B cell (primary cell): ENCODE measurements around the gene TCFL5. TPM values are rescaled to one million over a fixed set of nuclear protein-coding genes. Genes with fewer than 3 reads are reported as not detected.

ENCODE experiments used
- ATAC-seq: fragments of 200-7000 bp; cut with Tn5 transposase; one replicate; pipeline ENCODE4 v1.10.0; 2021; ENCODE audit warnings: low read depth, mild to moderate bottlenecking, moderate number of reproducible peaks, moderate library complexity
- CTCF ChIA-PET: fragments of 350-600 bp; sonication (Branson Sonifier 250); formaldehyde crosslinking; loops from one replicate; lab custom pipeline; 2021; ENCODE audit warnings: antibody characterized with exemption, inconsistent platforms; lab: Charles Lee
- POLR2A ChIA-PET: fragments of 350-600 bp; sonication (Branson Sonifier 250); formaldehyde crosslinking; loops from one replicate; lab custom pipeline; 2021; ENCODE audit warnings: antibody characterized with exemption; lab: Charles Lee
- DNase-seq: peaks from one replicate; pipeline ENCODE4 v3.0.0; 2013
- H2AFZ ChIP-seq: 2 replicates; pipeline ENCODE4 v1.6.1; 2012; ENCODE audit warnings: mild to moderate bottlenecking, low read depth, low read length; ENCODE audit not compliant: insufficient read depth, poor library complexity, severe bottlenecking
- H3K27ac ChIP-seq, 2 donors: 1 replicate in 1 of 2; 2 replicates in 1 of 2; pipeline ENCODE4 v1.5.1; 2012 to 2013; ENCODE audit warnings: low read length in 2 of 2, mild to moderate bottlenecking in 2 of 2, moderate library complexity in 1 of 2
- H3K27me3 ChIP-seq, 4 experiments: fragments of 200-600 bp in 1 of 4; sonication (generic) in 1 of 4; replicated peaks in 1 of 4; 1 replicate in 2 of 4; 2 replicates in 2 of 4; pipeline versions ENCODE4 v1.6.1 to v1.7.0; 2013 to 2016; ENCODE audit warnings: low read length in 3 of 4, mild to moderate bottlenecking in 2 of 4, mixed read lengths in 1 of 4, moderate library complexity in 1 of 4; ENCODE audit not compliant: insufficient read depth in 4 of 4, control insufficient read depth in 3 of 4; ENCODE audit errors: control extremely low read depth in 1 of 4
- H3K36me3 ChIP-seq, 2 experiments: replicated peaks in 1 of 2; 1 replicate in 1 of 2; 2 replicates in 1 of 2; pipeline versions ENCODE4 v1.6.1 to v1.7.1; 2013; ENCODE audit warnings: low read length in 1 of 2; ENCODE audit not compliant: insufficient read depth in 2 of 2, control insufficient read depth in 1 of 2; ENCODE audit errors: control extremely low read depth in 1 of 2, extremely low read depth in 1 of 2
- H3K4me1 ChIP-seq, 2 donors: fragments of 200-600 bp in 1 of 2; sonication (generic) in 1 of 2; 1 replicate in 1 of 2; 2 replicates in 1 of 2; pipeline versions ENCODE4 v1.5.1 to v1.6.1; 2013 to 2017; ENCODE audit warnings: low read length in 2 of 2; ENCODE audit not compliant: control insufficient read depth in 2 of 2, insufficient read depth in 2 of 2
- H3K4me2 ChIP-seq: replicated peaks from 2 replicates; pipeline ENCODE3; 2012; ENCODE audit warnings: mild to moderate bottlenecking, low read depth, low read length; ENCODE audit not compliant: poor library complexity, severe bottlenecking
- H3K4me3 ChIP-seq, 5 experiments: fragments of 200-600 bp in 1 of 5; sonication (generic) in 1 of 5; 1 replicate in 3 of 5; 2 replicates in 2 of 5; pipeline versions ENCODE4 v1.5.1 to v1.7.0; 2011 to 2016; ENCODE audit warnings: low read length in 4 of 5, mild to moderate bottlenecking in 4 of 5, low read depth in 2 of 5, control low read depth in 1 of 5, moderate library complexity in 1 of 5; ENCODE audit not compliant: insufficient read depth in 1 of 5; ENCODE audit errors: control extremely low read depth in 1 of 5, extremely low read depth in 1 of 5
- H3K79me2 ChIP-seq: fragments of 200-600 bp; sonication (generic); one replicate; pipeline ENCODE4 v1.6.0; 2016; ENCODE audit warnings: low read length; ENCODE audit not compliant: control insufficient read depth, insufficient read depth
- H3K9ac ChIP-seq: fragments of 200-600 bp; sonication (generic); 2 replicates; pipeline ENCODE4 v1.6.1; 2017; ENCODE audit warnings: mild to moderate bottlenecking, low read length, moderate library complexity
- H3K9me3 ChIP-seq, 3 donors: one replicate each; pipeline versions ENCODE4 v1.6.1 to v1.7.1; 2013; ENCODE audit warnings: low read length in 2 of 3; ENCODE audit not compliant: control insufficient read depth in 2 of 3, insufficient read depth in 1 of 3; ENCODE audit errors: control extremely low read depth in 1 of 3
- H4K20me1 ChIP-seq: 2 replicates; pipeline ENCODE4 v1.6.0; 2012; ENCODE audit warnings: mild to moderate bottlenecking, low read length; ENCODE audit not compliant: insufficient read depth, control insufficient read depth, poor library complexity, severe bottlenecking
- H3K27ac Mint-ChIP-seq: one replicate; pipeline ENCODE4 v1.8.0; 2021; ENCODE audit warnings: mixed read lengths
- H3K27me3 Mint-ChIP-seq: one replicate; pipeline ENCODE4 v1.8.0; 2021; ENCODE audit warnings: mixed read lengths
- H3K4me1 Mint-ChIP-seq: one replicate; pipeline ENCODE4 v1.8.0; 2021; ENCODE audit warnings: mixed read lengths
- H3K4me3 Mint-ChIP-seq: one replicate; pipeline ENCODE4 v1.8.0; 2021; ENCODE audit warnings: mixed read lengths
- H3K9me3 Mint-ChIP-seq: one replicate; pipeline ENCODE4 v1.8.0; 2022; ENCODE audit warnings: mixed read lengths; ENCODE audit not compliant: insufficient read depth
- EZH2 ChIP-seq: IDR thresholded peaks from 2 replicates; pipeline ENCODE4 v1.6.1; 2012; ENCODE audit warnings: borderline replicate concordance, low read depth, mild to moderate bottlenecking, moderate library complexity, low read length; ENCODE audit not compliant: insufficient read depth, poor library complexity, severe bottlenecking
- WGBS: methylation state at CpG from one replicate; pipeline ENCODE4 v1.1.5; 2013; ENCODE audit warnings: missing lambda C conversion rate; ENCODE audit not compliant: insufficient coverage; 5-methylcytosine and 5-hydroxymethylcytosine counted together
- intact Hi-C: fragments of 100-400 bp; cut with micrococcal nuclease; formaldehyde crosslinking; loops from one replicate; pipeline ENCODE4 v1.10.0; 2022
- polyA plus RNA-seq: library from polyadenylated mRNA; depleted of rRNA; stranded (reverse); fragments of >200 nt; gene quantifications from 2 replicates; pipeline ENCODE4 v1.2.3, GENCODE V29; 2012
- total RNA-seq, 2 donors: library from RNA; stranded (reverse); fragments of 120-200 nt in 1 of 2; gene quantifications; 1 replicate in 1 of 2; 2 replicates in 1 of 2; pipeline versions ENCODE4 v1.2.3 to v1.2.4, GENCODE V29; 2013 to 2022
- TF ChIP-seq, protein P1 (sequence below): fragments of 200-600 bp; IDR thresholded peaks from one replicate; pipeline ENCODE4 v1.8.0; 2022; ENCODE audit warnings: antibody characterized with exemption, mild to moderate bottlenecking

Gene TCFL5
- total and polyA plus RNA-seq, 2 donors (not counting 1 experiment from before 2014, with no cell fraction given), result 2.0 to 16.2 TPM

DNA sequence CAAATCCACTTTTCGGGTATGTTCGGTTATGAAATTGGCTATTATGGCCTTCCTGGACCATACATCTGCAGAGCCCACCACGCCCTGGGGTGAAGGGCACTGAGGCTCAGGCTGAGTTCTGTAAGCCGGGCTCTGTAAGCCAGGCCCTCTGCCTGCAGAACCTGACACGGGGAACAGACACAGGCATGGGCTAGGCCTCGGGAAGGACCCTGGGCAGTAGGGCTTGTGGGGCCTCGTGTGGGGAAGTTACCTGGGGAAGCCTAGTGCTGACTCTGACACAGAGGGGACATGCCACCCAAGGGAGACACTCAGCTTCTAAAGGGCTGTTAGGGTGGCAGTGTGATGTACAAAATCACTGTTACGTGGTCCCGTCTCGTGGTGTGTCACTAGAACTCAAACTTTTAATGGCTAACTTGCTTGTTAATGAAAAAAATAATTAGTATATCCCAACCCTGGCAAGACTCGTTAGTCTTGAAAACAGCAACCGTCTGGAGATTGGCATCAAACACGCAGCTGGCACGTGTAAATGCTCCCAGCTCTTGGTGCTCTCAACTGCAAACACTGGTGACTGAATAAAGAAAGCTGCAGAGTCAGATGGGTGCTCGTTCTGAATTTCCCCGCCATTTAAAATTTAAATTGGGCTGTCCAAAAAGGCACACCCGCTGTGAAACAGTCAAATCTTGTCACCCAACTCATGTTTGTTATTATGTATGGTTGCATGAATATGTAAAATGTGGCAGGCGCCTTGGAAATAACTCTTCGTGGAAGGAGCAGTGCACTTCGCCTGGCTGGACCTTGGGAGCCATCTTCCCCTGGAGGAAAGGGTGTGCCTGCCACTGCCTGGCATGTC lies 23.6 kb upstream of the TCFL5 start:
- ChIA-PET CTCF (interaction anchor here (1.6 kb wide), 1 partner anchor 14 kb away, joined by 4 read pairs; no protein-coding TSS in a partner anchor), POLR2A (no interaction called here)
- H2AFZ ChIP-seq, result no peak overlapping the region
- Mint-ChIP-seq H3K4me1 (no peaks in the 10 kb centered on the region), H3K27ac (no peak overlapping the region), H3K4me3 (no peak overlapping the region), H3K9me3 (no peaks in the 10 kb centered on the region), H3K27me3 (no peaks in the 10 kb centered on the region)
- no peak overlapping the region for H3K4me3 ChIP-seq
- no peaks in the 10 kb centered on the region for H3K9me3 ChIP-seq
- H3K4me1 ChIP-seq, result no peaks in the 10 kb centered on the region
- intact Hi-C loops, result no loop called here
- H3K27ac ChIP-seq, result no peak overlapping the region
- H3K79me2 ChIP-seq, result no peaks in the 10 kb centered on the region
- peaks cover 2 to 57% of the 10 kb centered on the region in 2 experiments for H3K36me3 ChIP-seq
- WGBS, result 87% methylated on average over 14 of the region's 20 CpGs
- no peak overlapping the region for H3K4me2 ChIP-seq
- ATAC-seq, result no peak
- no peak overlapping the region for H3K9ac ChIP-seq
- DNase-seq, result no peak
- TF ChIP-seq, protein P1, sequence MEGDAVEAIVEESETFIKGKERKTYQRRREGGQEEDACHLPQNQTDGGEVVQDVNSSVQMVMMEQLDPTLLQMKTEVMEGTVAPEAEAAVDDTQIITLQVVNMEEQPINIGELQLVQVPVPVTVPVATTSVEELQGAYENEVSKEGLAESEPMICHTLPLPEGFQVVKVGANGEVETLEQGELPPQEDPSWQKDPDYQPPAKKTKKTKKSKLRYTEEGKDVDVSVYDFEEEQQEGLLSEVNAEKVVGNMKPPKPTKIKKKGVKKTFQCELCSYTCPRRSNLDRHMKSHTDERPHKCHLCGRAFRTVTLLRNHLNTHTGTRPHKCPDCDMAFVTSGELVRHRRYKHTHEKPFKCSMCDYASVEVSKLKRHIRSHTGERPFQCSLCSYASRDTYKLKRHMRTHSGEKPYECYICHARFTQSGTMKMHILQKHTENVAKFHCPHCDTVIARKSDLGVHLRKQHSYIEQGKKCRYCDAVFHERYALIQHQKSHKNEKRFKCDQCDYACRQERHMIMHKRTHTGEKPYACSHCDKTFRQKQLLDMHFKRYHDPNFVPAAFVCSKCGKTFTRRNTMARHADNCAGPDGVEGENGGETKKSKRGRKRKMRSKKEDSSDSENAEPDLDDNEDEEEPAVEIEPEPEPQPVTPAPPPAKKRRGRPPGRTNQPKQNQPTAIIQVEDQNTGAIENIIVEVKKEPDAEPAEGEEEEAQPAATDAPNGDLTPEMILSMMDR, result no peak
- no peaks in the 10 kb centered on the region for H3K27me3 ChIP-seq
- H4K20me1 ChIP-seq, result peaks cover 21% of the 10 kb centered on the region

DNA sequence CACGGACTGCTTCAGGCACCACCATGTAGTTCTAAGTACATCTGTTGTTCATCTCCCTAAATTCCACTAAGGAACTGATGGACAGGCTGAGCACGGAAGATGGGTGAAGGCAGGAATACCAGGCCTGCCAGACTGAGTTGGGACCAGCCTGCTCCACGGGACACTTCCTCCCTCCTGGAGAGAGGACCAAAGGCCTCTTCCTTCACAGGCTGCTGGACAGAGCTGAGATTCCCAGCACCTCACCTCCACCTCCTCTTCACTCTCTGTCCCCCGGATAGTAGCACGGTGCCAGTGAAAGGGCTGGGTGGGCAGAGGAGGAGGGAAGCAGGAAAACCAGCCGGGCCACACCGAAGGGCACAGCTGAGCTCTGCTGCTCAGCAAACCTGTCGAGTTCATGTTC lies 22.9 kb upstream of the TCFL5 start:
- no peaks in the 10 kb centered on the region for H3K27me3 Mint-ChIP-seq
- Histone ChIP-seq H2AFZ (no peak overlapping the region), H3K9ac (no peak overlapping the region), H3K9me3 (no peaks in the 10 kb centered on the region), H3K79me2 (no peaks in the 10 kb centered on the region), H4K20me1 (peaks cover 15% of the 10 kb centered on the region), H3K36me3 (peaks cover 2 to 56% of the 10 kb centered on the region in 2 experiments), H3K27ac (no peak overlapping the region), H3K4me2 (no peak overlapping the region), H3K4me1 (no peaks in the 10 kb centered on the region), H3K27me3 (no peaks in the 10 kb centered on the region), H3K4me3 (no peak overlapping the region)
- CTCF ChIA-PET, result interaction anchor here (1.6 kb wide), 1 partner anchor 15 kb away, joined by 4 read pairs; no protein-coding TSS in a partner anchor
- WGBS, result 94% methylated on average over 2 of the region's 8 CpGs
- POLR2A ChIA-PET, result no interaction called here
- intact Hi-C loops, result no loop called here
- H3K4me1 Mint-ChIP-seq, result no peaks in the 10 kb centered on the region
- no peak overlapping the region for H3K27ac Mint-ChIP-seq
- H3K4me3 Mint-ChIP-seq, result no peak overlapping the region
- no peaks in the 10 kb centered on the region for H3K9me3 Mint-ChIP-seq
- DNase-seq (no peak), ATAC-seq (no peak)
- TF ChIP-seq, protein P1, result no peak
- TF ChIP-seq EZH2, result no peak
